Measurements from ENCODE around the gene FAAH.

GRCh38 chr1:46432781-46433327, 38.7 kb downstream of the FAAH start:
- no peak for TF ChIP-seq CTCF (IDR thresholded peaks at IDR 0.05)
- TF ChIP-seq ZFX (IDR thresholded peaks at IDR 0.05; ENCODE audit: borderline replicate concordance), result no peak
